H1 (cell line): ENCODE data around the gene LOC128125822.

Experiments
- CTCF ChIA-PET: fragments of 300-600 bp; sonication (Branson Sonifier 250); formaldehyde crosslinking; loops from one replicate; lab custom pipeline; 2021; ENCODE audit not compliant: partially characterized antibody; lab: Charles Lee
- POLR2A ChIA-PET: fragments of 300-600 bp; sonication (Branson Sonifier 250); formaldehyde crosslinking; loops from one replicate; lab custom pipeline; 2021; ENCODE audit warnings: inconsistent platforms; ENCODE audit not compliant: partially characterized antibody; lab: Charles Lee
- DNase-seq, 2 experiments: peaks; one replicate each; pipeline versions ENCODE4 v3.0.0 to v3.0.0-alpha.2; 2010 to 2022; ENCODE audit warnings: low spot score in 2 of 2, low read depth in 1 of 2, mixed read lengths in 1 of 2
- FAIRE-seq: peaks from 2 replicates; lab custom pipeline; 2011; peaks lifted over from hg19 to GRCh38; lab: Jason Lieb, UNC
- H2AFZ ChIP-seq: 2 replicates; pipeline ENCODE4 v1.8.1; 2012; ENCODE audit warnings: low read length, inconsistent platforms
- H2AK5ac ChIP-seq: 2 replicates; pipeline ENCODE4 v1.6.1; 2013; ENCODE audit warnings: low read depth, low read length
- H2BK120ac ChIP-seq: replicated peaks from 2 replicates; pipeline ENCODE3; 2013; ENCODE audit warnings: low read depth, low read length, inconsistent platforms
- H2BK12ac ChIP-seq: 2 replicates; pipeline ENCODE4 v1.6.1; 2013; ENCODE audit warnings: low read depth, low read length
- H2BK15ac ChIP-seq: 2 replicates; pipeline ENCODE4 v1.6.1; 2013; ENCODE audit warnings: low read length
- H2BK20ac ChIP-seq: 2 replicates; pipeline ENCODE4 v1.6.1; 2013; ENCODE audit warnings: low read length
- H2BK5ac ChIP-seq: 2 replicates; pipeline ENCODE4 v1.6.1; 2013; ENCODE audit warnings: low read depth, low read length
- H3K14ac ChIP-seq: 2 replicates; pipeline ENCODE4 v1.6.1; 2013; ENCODE audit warnings: inconsistent platforms; ENCODE audit not compliant: insufficient read length
- H3K18ac ChIP-seq: 2 replicates; pipeline ENCODE4 v1.6.1; 2013; ENCODE audit warnings: low read length; ENCODE audit errors: extremely low read depth
- H3K23ac ChIP-seq: 2 replicates; pipeline ENCODE4 v1.6.1; 2013; ENCODE audit warnings: inconsistent platforms; ENCODE audit not compliant: insufficient read length
- H3K23me2 ChIP-seq: 2 replicates; pipeline ENCODE4 v1.6.1; 2013; ENCODE audit warnings: low read depth, low read length
- H3K27ac ChIP-seq: 2 replicates; pipeline ENCODE4 v1.6.1; 2011; ENCODE audit warnings: low read depth, low read length, inconsistent platforms
- H3K27me3 ChIP-seq, 4 experiments: replicated peaks in 1 of 4; 1 replicate in 1 of 4; 2 replicates in 3 of 4; pipeline versions ENCODE4 v1.6.1 to v1.8.1; 2011 to 2013; ENCODE audit warnings: low read length in 3 of 4, mild to moderate bottlenecking in 3 of 4, inconsistent platforms in 2 of 4, mixed read lengths in 2 of 4, moderate library complexity in 1 of 4; ENCODE audit not compliant: control insufficient read depth in 3 of 4, insufficient read depth in 3 of 4; ENCODE audit errors: extremely low read depth in 1 of 4
- H3K36me3 ChIP-seq, 4 experiments: 2 replicates each; pipeline versions ENCODE4 v1.6.1 to v1.8.1; 2011 to 2013; ENCODE audit warnings: mild to moderate bottlenecking in 4 of 4, low read length in 3 of 4, moderate library complexity in 2 of 4, control low read depth in 1 of 4, inconsistent platforms in 1 of 4; ENCODE audit not compliant: insufficient read depth in 4 of 4, control insufficient read depth in 2 of 4
- H3K4ac ChIP-seq: replicated peaks from 2 replicates; pipeline ENCODE3; 2013; ENCODE audit warnings: low read length, low read depth, mixed read lengths, inconsistent platforms; ENCODE audit not compliant: insufficient read length
- H3K4me1 ChIP-seq, 4 experiments: replicated peaks in 1 of 4; 1 replicate in 1 of 4; 2 replicates in 3 of 4; pipeline versions ENCODE4 v1.6.1 to v1.8.1; 2011 to 2013; ENCODE audit warnings: low read length in 3 of 4, inconsistent platforms in 2 of 4, mixed read lengths in 1 of 4; ENCODE audit not compliant: insufficient read depth in 4 of 4, control insufficient read depth in 3 of 4
- H3K4me2 ChIP-seq, 2 experiments: 2 replicates each; pipeline versions ENCODE4 v1.6.1 to v1.8.1; 2011 to 2013; ENCODE audit warnings: low read depth in 2 of 2, low read length in 2 of 2, control low read depth in 1 of 2, inconsistent platforms in 1 of 2, mild to moderate bottlenecking in 1 of 2; ENCODE audit not compliant: insufficient read depth in 1 of 2
- H3K4me3 ChIP-seq, 4 experiments: fragments of 200-600, 300-600 bp in 1 of 4; sonication (generic), shearing (Covaris generic), sonication (Bioruptor Twin) in 1 of 4; 2 replicates each; pipeline versions ENCODE4 v1.5.1 to v1.8.1; 2011 to 2016; ENCODE audit warnings: low read length in 4 of 4, low read depth in 3 of 4, control low read depth in 2 of 4, inconsistent platforms in 2 of 4, mild to moderate bottlenecking in 2 of 4, mixed read lengths in 1 of 4, moderate library complexity in 1 of 4; ENCODE audit not compliant: insufficient read depth in 2 of 4; ENCODE audit errors: extremely low read depth in 1 of 4
- H3K56ac ChIP-seq: replicated peaks from 2 replicates; pipeline ENCODE3; 2013; ENCODE audit warnings: low read depth, mild to moderate bottlenecking, mixed read lengths, low read length, inconsistent platforms; ENCODE audit not compliant: insufficient read length
- H3K79me1 ChIP-seq: 2 replicates; pipeline ENCODE4 v1.6.1; 2013; ENCODE audit warnings: low read depth, low read length, control low read depth
- H3K79me2 ChIP-seq, 2 experiments: 2 replicates each; pipeline versions ENCODE4 v1.6.1 to v1.8.1; 2012 to 2013; ENCODE audit warnings: low read length in 2 of 2, mild to moderate bottlenecking in 2 of 2, inconsistent platforms in 1 of 2; ENCODE audit not compliant: insufficient read depth in 2 of 2, control insufficient read depth in 1 of 2
- H3K9ac ChIP-seq, 4 experiments: replicated peaks in 1 of 4; 1 replicate in 1 of 4; 2 replicates in 3 of 4; pipeline versions ENCODE4 v1.6.1 to v1.8.1; 2011 to 2013; ENCODE audit warnings: low read depth in 3 of 4, low read length in 3 of 4, control low read depth in 2 of 4, mild to moderate bottlenecking in 2 of 4, moderate library complexity in 2 of 4, inconsistent platforms in 1 of 4; ENCODE audit errors: extremely low read depth in 1 of 4
- H3K9me3 ChIP-seq, 2 experiments: 2 replicates each; pipeline versions ENCODE4 v1.6.1 to v1.8.1; 2012 to 2013; ENCODE audit warnings: mild to moderate bottlenecking in 2 of 2, moderate library complexity in 2 of 2, control low read depth in 1 of 2, inconsistent platforms in 1 of 2, low read depth in 1 of 2, low read length in 1 of 2, mixed read lengths in 1 of 2; ENCODE audit not compliant: insufficient read depth in 2 of 2
- H4K20me1 ChIP-seq, 2 experiments: replicated peaks in 1 of 2; 2 replicates each; pipeline versions ENCODE3 to v1.8.1; 2011 to 2013; ENCODE audit warnings: inconsistent platforms in 2 of 2, low read length in 2 of 2, mild to moderate bottlenecking in 1 of 2; ENCODE audit not compliant: insufficient read depth in 2 of 2, control insufficient read depth in 1 of 2
- H4K5ac ChIP-seq: 2 replicates; pipeline ENCODE4 v1.6.1; 2013; ENCODE audit warnings: low read length, low read depth, mixed read lengths, inconsistent platforms; ENCODE audit not compliant: insufficient read length
- H4K8ac ChIP-seq: 2 replicates; pipeline ENCODE4 v1.8.0; 2013; ENCODE audit warnings: mild to moderate bottlenecking, moderate library complexity, low read length, inconsistent platforms; ENCODE audit not compliant: insufficient read depth; ENCODE audit errors: extremely low read depth
- H4K91ac ChIP-seq: replicated peaks from 2 replicates; pipeline ENCODE3; 2013; ENCODE audit warnings: low read length, mixed read lengths, inconsistent platforms; ENCODE audit not compliant: insufficient read length
- BACH1 ChIP-seq: IDR thresholded peaks from 2 replicates; pipeline ENCODE4 v1.6.1; 2012; ENCODE audit warnings: low read length, improper control_type of control experiment
- HDAC6 ChIP-seq: IDR thresholded peaks from one replicate; pipeline ENCODE4 v1.7.1; 2012; ENCODE audit warnings: low read depth, mild to moderate bottlenecking, inconsistent platforms, low read length, moderate library complexity
- JUN ChIP-seq: IDR thresholded peaks from 2 replicates; pipeline ENCODE4 v1.6.1; 2011; ENCODE audit warnings: low read depth, mild to moderate bottlenecking, improper control_type of control experiment, low read length
- KDM1A ChIP-seq: fragments of 200-600, 300-600 bp; sonication (generic); IDR thresholded peaks from 2 replicates; pipeline ENCODE4 v1.7.1; 2016; ENCODE audit warnings: mild to moderate bottlenecking, low read length, borderline replicate concordance
- KDM4A ChIP-seq: IDR thresholded peaks from one replicate; pipeline ENCODE4 v1.7.1; 2012; ENCODE audit warnings: low read depth, mild to moderate bottlenecking, moderate library complexity, low read length, inconsistent platforms; ENCODE audit not compliant: severe bottlenecking
- POLR2AphosphoS5 ChIP-seq: IDR thresholded peaks from 2 replicates; pipeline ENCODE4 v1.6.1; 2011; ENCODE audit warnings: low read depth, low read length
- RBBP5 ChIP-seq: IDR thresholded peaks from 2 replicates; pipeline ENCODE4 v1.7.1; 2012; ENCODE audit warnings: low read depth, mild to moderate bottlenecking, inconsistent platforms, low read length, moderate library complexity, borderline replicate concordance
- SIN3A ChIP-seq, 2 experiments: IDR thresholded peaks in 1 of 2; conservative IDR thresholded peaks in 1 of 2; 2 replicates each; pipeline ENCODE4 v1.6.1; 2011 to 2012; ENCODE audit warnings: low read length in 2 of 2, improper control_type of control experiment in 1 of 2, low read depth in 1 of 2, mild to moderate bottlenecking in 1 of 2
- TBP ChIP-seq: IDR thresholded peaks from 2 replicates; pipeline ENCODE4 v1.6.1; 2011; ENCODE audit warnings: low read depth, low read length, improper control_type of control experiment
- WGBS, 2 experiments: shearing (Covaris generic) in 1 of 2; methylation state at CpG; one replicate each; pipeline versions ENCODE4 v1.1.6 to v1.1.7; 2013 to 2015; ENCODE audit warnings: low lambda C conversion rate in 2 of 2, mixed read lengths in 2 of 2, inconsistent platforms in 1 of 2, low coverage in 1 of 2, missing lambda C conversion rate in 1 of 2; ENCODE audit not compliant: insufficient replicate concordance in 2 of 2, insufficient coverage in 1 of 2, insufficient read length in 1 of 2; ENCODE audit errors: extremely low coverage in 1 of 2, missing lambda C conversion rate in 1 of 2; 5-methylcytosine and 5-hydroxymethylcytosine counted together
- TF ChIP-seq, protein P1 (sequence below): IDR thresholded peaks from 2 replicates; pipeline ENCODE4 v1.6.1; 2012; ENCODE audit warnings: inconsistent platforms

Gene LOC128125822

DNA sequence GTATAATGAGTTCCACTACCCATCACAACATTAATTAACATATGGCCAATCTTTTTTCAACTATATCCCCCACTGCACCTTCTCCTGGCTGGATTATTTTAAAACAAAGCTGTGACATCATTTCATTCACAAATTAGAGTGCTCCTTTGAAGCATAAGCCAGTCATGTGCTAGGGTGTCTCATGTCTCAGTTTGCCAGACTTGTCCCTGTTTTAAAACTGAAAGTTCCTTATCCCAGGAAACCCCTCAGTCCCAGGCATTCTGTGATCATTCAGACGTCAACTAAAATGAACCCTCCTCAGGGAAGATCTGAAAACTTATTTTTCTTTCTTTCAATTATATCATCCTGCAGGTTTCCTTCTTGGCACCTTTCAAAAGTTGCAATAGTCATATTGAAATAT, 29.3 kb upstream of the LOC128125822 start:
- Histone ChIP-seq H2AK5ac (no peak overlapping the region), H3K9me3 (no peaks in the 10 kb centered on the region), H3K56ac (no peak overlapping the region)
- TF ChIP-seq JUN: no peak
- no peak for TF ChIP-seq HDAC6
- TF ChIP-seq BACH1: no peak
- TF ChIP-seq TBP: no peak
- TF ChIP-seq KDM4A: no peak
- TF ChIP-seq, protein P1, sequence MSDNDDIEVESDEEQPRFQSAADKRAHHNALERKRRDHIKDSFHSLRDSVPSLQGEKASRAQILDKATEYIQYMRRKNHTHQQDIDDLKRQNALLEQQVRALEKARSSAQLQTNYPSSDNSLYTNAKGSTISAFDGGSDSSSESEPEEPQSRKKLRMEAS: no peak
- TF ChIP-seq SIN3A (conservative IDR thresholded peaks at IDR 0.05 in 1 of 2, IDR thresholded peaks at IDR 0.05 in 1 of 2; ENCODE audit: low read depth in 1 of 2, low read length in 2 of 2): no peak
- no peak for TF ChIP-seq POLR2AphosphoS5
- TF ChIP-seq RBBP5: no peak
- no peak for TF ChIP-seq KDM1A
- TF ChIP-seq, all 59 proteins: peak for 0
- FAIRE-seq: no peak
- Histone ChIP-seq H3K4ac (no peak overlapping the region), H3K4me2 (no peak overlapping the region), H4K91ac (no peak overlapping the region), H3K23me2 (no peaks in the 10 kb centered on the region; the same call in 1 of the 2 replicates), H3K18ac (no peak overlapping the region), H2BK12ac (no peak overlapping the region), H3K27ac (no peak overlapping the region), H3K79me1 (no peaks in the 10 kb centered on the region), H3K23ac (no peak overlapping the region), H2BK120ac (no peak overlapping the region), H3K4me1 (no peaks in the 10 kb centered on the region), H3K27me3 (no peaks in the 10 kb centered on the region), H2AFZ (no peak overlapping the region), H3K4me3 (no peak overlapping the region), H3K79me2 (no peaks in the 10 kb centered on the region), H3K14ac (no peak overlapping the region), H2BK20ac (no peak overlapping the region), H2BK5ac (no peak overlapping the region), H3K9ac (no peak overlapping the region), H3K36me3 (no peaks in the 10 kb centered on the region), H4K5ac (no peak overlapping the region), H4K8ac (no peak overlapping the region), H2BK15ac (no peak overlapping the region), H4K20me1 (no peaks in the 10 kb centered on the region)
- DNase-seq: no peak
- ChIA-PET CTCF (no interaction called here), POLR2A (no interaction called here)
- 94% methylated on average over 1 of the region's 1 CpG; no CpG with 5 or more reads in 1 of the 2 experiments for whole genome bisulfite sequencing, 2 experiments
